Measurements from ENCODE around the gene MTOR. TPM values are rescaled to one million over a fixed set of nuclear protein-coding genes. Genes with fewer than 3 reads are reported as not detected.
"Not testable (repeated sequence)": the region's sequence is repeated elsewhere in the genome, so short reads cannot be mapped to it uniquely, and the experiment has no call there.

MTOR gene
- 24.4 TPM for total RNA-seq
- 10 to 100 TPM; 23.5 to 33.3 (median 26.4) TPM for polyA plus RNA-seq (ENCODE audit: insufficient read depth in 1 of 8, insufficient read length in 8 of 8, low replicate concordance in 1 of 8)
- long read RNA-seq, donor 1, partial matches to known transcripts: 5 of 5 reads
- long read RNA-seq, donor 1, other reads (novel, unspliced or antisense): 0 of 5 reads
- long read RNA-seq, donor 2: 0 reads
- long read RNA-seq, donor 3: 0 reads
- long read RNA-seq, donor 4: 0 reads
- long read RNA-seq, donor 5, partial matches to known transcripts: 7 of 7 reads
- long read RNA-seq, donor 5, other reads (novel, unspliced or antisense): 0 of 7 reads
- long read RNA-seq, donor 6, partial matches to known transcripts: 10 of 10 reads
- long read RNA-seq, donor 6, other reads (novel, unspliced or antisense): 0 of 10 reads
- long read RNA-seq, donor 7, full-length matches to known transcripts: 1 of 1 reads
- long read RNA-seq, donor 7, partial matches to known transcripts: 0 of 1 reads
- long read RNA-seq, donor 7, other reads (novel, unspliced or antisense): 0 of 1 reads
- long read RNA-seq, donor 8, full-length matches to known transcripts: 1 of 1 reads
- long read RNA-seq, donor 8, partial matches to known transcripts: 0 of 1 reads
- long read RNA-seq, donor 8, other reads (novel, unspliced or antisense): 0 of 1 reads
- long read RNA-seq, donor 9, partial matches to known transcripts: 27 of 27 reads
- long read RNA-seq, donor 9, other reads (novel, unspliced or antisense): 0 of 27 reads
- long read RNA-seq, donor 10: 0 reads
- long read RNA-seq, donor 11: 0 reads

DNA sequence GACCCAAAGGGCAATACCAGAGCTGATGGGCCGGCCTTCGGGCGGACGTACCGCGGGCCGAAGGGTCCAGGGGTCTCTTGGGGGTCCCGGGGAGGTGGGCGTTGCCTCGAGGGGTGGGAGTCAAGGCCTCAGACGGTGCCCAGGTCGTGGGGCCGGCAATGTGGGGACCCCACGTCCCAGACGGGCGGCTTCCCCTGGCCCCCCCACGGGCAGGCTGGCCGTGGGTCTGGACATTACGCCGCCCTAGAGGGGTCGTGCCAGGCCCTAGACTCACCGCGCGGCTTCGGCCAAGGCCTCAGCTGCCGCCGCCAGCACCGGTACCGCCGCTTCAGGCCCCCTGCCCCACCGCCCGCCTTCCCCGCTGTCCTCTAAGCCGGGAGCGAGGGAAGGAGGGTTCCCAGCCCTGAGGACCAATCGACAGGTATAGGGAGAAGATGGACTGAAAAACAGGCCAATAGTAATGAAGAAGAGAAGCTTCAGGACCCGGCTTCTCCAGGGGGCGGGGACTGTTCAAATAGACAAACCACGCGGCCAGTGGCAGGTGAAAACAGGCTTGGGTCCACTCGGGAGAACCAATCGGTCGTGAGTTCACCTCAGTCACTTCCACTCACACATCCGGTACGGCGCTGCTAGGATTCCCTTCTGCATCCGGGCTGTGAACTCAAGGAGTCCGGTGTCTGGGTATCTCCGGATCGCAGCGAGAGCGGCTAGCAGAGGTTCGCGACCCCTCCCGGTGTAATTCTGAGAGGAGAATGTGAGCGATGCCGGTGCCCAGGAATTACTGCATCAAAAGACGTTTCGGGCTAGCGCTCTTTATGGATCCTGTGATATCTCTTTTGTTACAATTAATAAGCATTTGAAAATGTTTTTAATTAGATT, at the start of gene MTOR:
MTOR (minus strand) TSS at position 381 of the 879 bp plus-strand sequence. CDS start 3,142 bp downstream, outside the sequence.
- under 1% methylated on average over 35 of the region's 60 CpGs for WGBS (ENCODE audit: insufficient coverage)
- peaks cover 15% of the 10 kb centered on the region for H3K36me3 ChIP-seq (ENCODE audit: control insufficient read depth, insufficient read depth, low read length)
- peaks cover 7% of the 10 kb centered on the region for H3K4me1 ChIP-seq (ENCODE audit: control insufficient read depth, insufficient read depth, low read length)
- H3K9me3 ChIP-seq (replicated peaks; ENCODE audit: control insufficient read depth, low read depth, low read length): no peaks in the 10 kb centered on the region
- H3K27ac ChIP-seq (ENCODE audit: low read length): peak within 1 kb of the TSS; percentile 87
- DNase-seq: peak; percentile 100
- H3K27me3 ChIP-seq (ENCODE audit: control insufficient read depth, insufficient read depth, low read length): no peaks in the 10 kb centered on the region
- H3K4me3 ChIP-seq (ENCODE audit: low read length): peak within 1 kb of the TSS; percentile 97

DNA sequence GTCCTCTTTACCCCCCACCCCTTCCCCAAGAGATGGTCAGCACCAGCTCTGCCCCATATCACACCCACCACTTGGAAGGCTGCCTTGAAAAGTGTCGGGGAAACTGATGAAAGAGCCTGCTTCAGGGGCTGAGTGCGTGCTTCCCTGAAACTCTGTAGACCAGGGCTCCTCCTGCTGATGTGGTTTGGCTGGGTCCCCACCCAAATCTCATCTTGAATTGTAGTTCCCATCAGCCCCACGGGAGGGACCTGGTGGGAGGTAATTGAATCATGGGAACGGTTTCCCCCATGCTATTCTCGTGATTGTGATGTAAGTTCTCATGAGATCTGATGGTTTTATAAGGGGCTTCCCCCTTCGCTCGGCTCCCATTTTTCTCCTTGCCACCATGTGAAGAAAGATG, 47.0 kb upstream of the MTOR start:
- Histone ChIP-seq H3K4me3 (ENCODE audit: low read length) (no peak overlapping the region), H3K36me3 (ENCODE audit: control insufficient read depth, insufficient read depth, low read length) (no peaks in the 10 kb centered on the region), H3K27ac (ENCODE audit: low read length) (no peak overlapping the region), H3K4me1 (ENCODE audit: control insufficient read depth, insufficient read depth, low read length) (no peaks in the 10 kb centered on the region), H3K27me3 (ENCODE audit: control insufficient read depth, insufficient read depth, low read length) (peaks cover 12% of the 10 kb centered on the region), H3K9me3 (replicated peaks; ENCODE audit: control insufficient read depth, low read depth, low read length) (no peaks in the 10 kb centered on the region)
- DNase-seq: no peak
- 90% methylated on average over 2 of the region's 7 CpGs for WGBS (ENCODE audit: insufficient coverage)

DNA sequence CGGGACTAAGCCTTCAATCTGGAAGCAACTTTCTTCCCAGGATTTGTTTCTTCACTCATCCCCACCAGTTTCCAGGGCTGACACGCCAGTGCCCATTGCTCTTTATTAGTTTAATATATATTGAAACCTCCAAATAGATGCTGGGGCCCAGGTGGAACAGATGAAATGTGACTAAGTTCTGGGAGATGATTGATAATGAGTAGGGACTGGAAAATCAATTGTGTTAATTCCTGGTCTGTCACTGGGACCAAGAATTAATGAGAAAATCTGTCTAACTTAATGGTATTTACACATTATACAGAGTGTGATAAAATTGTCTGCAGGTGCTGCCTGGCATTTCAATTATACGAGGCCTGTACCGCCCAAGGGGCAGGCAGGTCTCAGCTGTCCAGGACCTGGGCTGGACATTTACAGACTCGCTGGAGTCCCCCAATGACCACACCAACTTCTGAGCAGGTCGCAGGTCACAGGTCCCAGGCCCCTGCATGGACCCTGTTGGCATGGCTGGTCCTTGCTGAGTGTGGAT, 46.4 kb upstream of the MTOR start:
- no peaks in the 10 kb centered on the region for H3K4me1 ChIP-seq (ENCODE audit: control insufficient read depth, insufficient read depth, low read length)
- WGBS (ENCODE audit: insufficient coverage): 83% methylated on average over 1 of the region's 6 CpGs

DNA sequence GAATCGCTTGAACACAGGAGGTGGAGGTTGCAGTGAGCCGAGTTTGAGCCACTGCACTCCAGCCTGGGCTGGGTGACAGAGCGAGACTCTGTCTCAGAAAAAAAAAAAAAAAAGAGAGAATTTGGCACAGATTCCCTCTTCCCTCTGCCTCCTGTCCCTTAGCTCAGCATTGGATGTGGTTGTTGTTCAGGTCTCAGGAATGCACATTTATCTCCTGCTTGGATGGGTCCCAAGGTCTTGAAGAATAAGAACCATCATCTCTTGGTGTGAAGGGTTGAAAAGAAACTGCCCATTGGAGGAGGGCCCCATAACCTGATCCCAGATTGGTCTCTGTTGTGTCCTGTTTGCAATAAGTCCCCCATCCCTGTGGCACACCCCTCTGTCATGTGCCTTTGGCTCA, 45.5 kb upstream of the MTOR start:
- H3K9me3 ChIP-seq (replicated peaks; ENCODE audit: control insufficient read depth, low read depth, low read length): no peaks in the 10 kb centered on the region
- DNase-seq: no peak
- H3K4me3 ChIP-seq (ENCODE audit: low read length): no peak overlapping the region
- H3K4me1 ChIP-seq (ENCODE audit: control insufficient read depth, insufficient read depth, low read length): no peaks in the 10 kb centered on the region
- no peaks in the 10 kb centered on the region for H3K36me3 ChIP-seq (ENCODE audit: control insufficient read depth, insufficient read depth, low read length)
- peaks cover 8% of the 10 kb centered on the region for H3K27me3 ChIP-seq (ENCODE audit: control insufficient read depth, insufficient read depth, low read length)
- WGBS (ENCODE audit: insufficient coverage): no CpG with 5 or more reads among the region's 3 CpGs
- H3K27ac ChIP-seq (ENCODE audit: low read length): no peak overlapping the region

More for the DNA sequence above, 46.4 kb upstream of the MTOR start:
- no peaks in the 10 kb centered on the region for H3K36me3 ChIP-seq (ENCODE audit: control insufficient read depth, insufficient read depth, low read length)
- H3K27me3 ChIP-seq (ENCODE audit: control insufficient read depth, insufficient read depth, low read length): peaks cover 12% of the 10 kb centered on the region
- DNase-seq: no peak
- H3K4me3 ChIP-seq (ENCODE audit: low read length): no peak overlapping the region
- no peak overlapping the region for H3K27ac ChIP-seq (ENCODE audit: low read length)
- H3K9me3 ChIP-seq (replicated peaks; ENCODE audit: control insufficient read depth, low read depth, low read length): no peaks in the 10 kb centered on the region

DNA sequence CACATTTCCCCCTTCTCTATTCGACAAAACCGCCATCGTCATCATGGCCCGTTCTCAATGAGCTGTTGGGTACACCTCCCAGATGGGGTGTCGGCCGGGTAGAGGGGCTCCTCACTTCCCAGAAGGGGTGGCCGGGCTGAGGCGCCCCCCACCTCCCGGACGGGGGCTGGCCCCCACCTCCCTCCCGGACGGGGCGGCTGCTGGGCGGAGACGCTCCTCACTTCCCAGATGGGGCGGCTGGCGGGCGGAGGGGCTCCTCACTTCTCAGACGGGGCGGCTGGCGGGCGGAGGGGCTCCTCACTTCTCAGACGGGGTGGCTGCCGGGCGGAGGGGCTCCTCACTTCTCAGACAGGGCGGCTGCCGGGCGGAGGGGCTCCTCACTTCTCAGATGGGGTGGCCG, 43.2 kb upstream of the MTOR start:
- H3K27ac ChIP-seq (ENCODE audit: low read length); H3K9me3 ChIP-seq (replicated peaks; ENCODE audit: control insufficient read depth, low read depth, low read length); H3K36me3 ChIP-seq (ENCODE audit: control insufficient read depth, insufficient read depth, low read length); H3K4me3 ChIP-seq (ENCODE audit: low read length); H3K4me1 ChIP-seq (ENCODE audit: control insufficient read depth, insufficient read depth, low read length); H3K27me3 ChIP-seq (ENCODE audit: control insufficient read depth, insufficient read depth, low read length); DNase-seq: not testable (repeated sequence)
- 79% methylated on average over 18 of the region's 29 CpGs for WGBS (ENCODE audit: insufficient coverage)

DNA sequence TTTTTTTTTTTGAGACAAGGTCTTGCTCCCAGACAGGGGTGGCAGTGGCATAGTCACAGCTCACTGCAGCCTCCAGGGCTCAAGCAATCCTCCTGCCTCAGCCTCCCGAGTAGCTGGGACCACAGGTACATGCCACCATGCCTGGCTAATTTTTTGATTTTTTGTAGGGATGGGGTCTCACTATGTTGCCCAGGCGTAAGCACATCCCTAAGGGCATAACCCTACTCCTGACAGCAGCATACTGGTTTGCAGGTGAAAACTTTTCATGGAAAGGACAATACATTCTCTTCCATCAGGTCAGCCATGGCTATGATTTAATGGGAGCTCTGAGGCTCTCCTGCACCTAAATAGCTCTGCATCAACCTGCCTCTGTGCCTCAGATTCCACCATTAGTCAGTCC, 40.0 kb upstream of the MTOR start:
- 68% methylated on average over 2 of the region's 2 CpGs for WGBS (ENCODE audit: insufficient coverage)
- Histone ChIP-seq H3K27ac (ENCODE audit: low read length) (no peak overlapping the region), H3K36me3 (ENCODE audit: control insufficient read depth, insufficient read depth, low read length) (peaks cover 2% of the 10 kb centered on the region), H3K9me3 (replicated peaks; ENCODE audit: control insufficient read depth, low read depth, low read length) (no peaks in the 10 kb centered on the region), H3K27me3 (ENCODE audit: control insufficient read depth, insufficient read depth, low read length) (no peaks in the 10 kb centered on the region), H3K4me1 (ENCODE audit: control insufficient read depth, insufficient read depth, low read length) (no peaks in the 10 kb centered on the region), H3K4me3 (ENCODE audit: low read length) (no peak overlapping the region)
- DNase-seq: no peak

DNA sequence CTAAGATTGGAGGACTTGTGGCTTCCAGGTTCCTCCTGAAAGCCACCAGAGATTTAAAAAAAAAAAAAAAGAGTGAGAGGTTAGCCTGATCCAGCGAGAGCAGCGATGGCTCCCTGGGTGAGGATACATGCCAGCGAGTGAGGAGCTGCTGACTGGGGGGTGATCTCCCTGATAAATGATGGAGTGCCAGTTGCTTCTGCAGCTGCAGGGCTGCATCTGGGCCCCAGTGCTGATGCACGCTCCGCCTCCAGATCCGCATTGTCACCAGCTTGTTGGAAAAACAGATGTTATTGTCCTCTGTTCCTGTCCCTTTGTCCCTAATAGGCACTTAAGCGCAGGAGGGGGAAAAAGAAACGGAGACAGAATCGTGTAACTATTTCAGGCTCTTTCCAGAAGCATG, 39.2 kb upstream of the MTOR start:
- H3K4me3 ChIP-seq (ENCODE audit: low read length): no peak overlapping the region
- H3K9me3 ChIP-seq (replicated peaks; ENCODE audit: control insufficient read depth, low read depth, low read length): no peaks in the 10 kb centered on the region
- no peak overlapping the region for H3K27ac ChIP-seq (ENCODE audit: low read length)
- H3K36me3 ChIP-seq (ENCODE audit: control insufficient read depth, insufficient read depth, low read length): peaks cover 5% of the 10 kb centered on the region
- H3K4me1 ChIP-seq (ENCODE audit: control insufficient read depth, insufficient read depth, low read length): no peaks in the 10 kb centered on the region
- 15% methylated on average over 9 of the region's 9 CpGs for WGBS (ENCODE audit: insufficient coverage)
- H3K27me3 ChIP-seq (ENCODE audit: control insufficient read depth, insufficient read depth, low read length): no peaks in the 10 kb centered on the region
- DNase-seq: peak; percentile 16

DNA sequence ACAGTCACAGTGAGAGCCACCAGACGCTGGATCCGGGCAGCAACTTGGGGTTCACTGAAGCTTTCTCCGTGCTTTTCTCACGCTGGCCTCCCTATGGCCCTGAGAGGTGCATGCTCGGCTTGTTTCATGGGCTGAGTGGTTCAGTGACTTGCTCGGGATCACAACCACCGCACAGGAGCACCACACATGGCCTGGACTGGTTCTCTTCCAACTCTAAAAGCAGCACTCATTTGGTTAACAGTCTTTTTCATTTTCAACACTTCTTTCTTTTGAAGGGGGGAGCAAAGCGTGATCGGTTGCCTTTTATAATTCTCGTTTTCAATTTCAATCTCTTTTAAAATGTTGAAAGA, 36.8 kb upstream of the MTOR start:
- DNase-seq: no peak
- no peaks in the 10 kb centered on the region for H3K4me1 ChIP-seq (ENCODE audit: control insufficient read depth, insufficient read depth, low read length)
- WGBS (ENCODE audit: insufficient coverage): 63% methylated on average over 6 of the region's 10 CpGs
- H3K27me3 ChIP-seq (ENCODE audit: control insufficient read depth, insufficient read depth, low read length): no peaks in the 10 kb centered on the region
- no peak overlapping the region for H3K4me3 ChIP-seq (ENCODE audit: low read length)
- H3K9me3 ChIP-seq (replicated peaks; ENCODE audit: control insufficient read depth, low read depth, low read length): no peaks in the 10 kb centered on the region
- H3K27ac ChIP-seq (ENCODE audit: low read length): no peak overlapping the region
- peaks cover 22% of the 10 kb centered on the region for H3K36me3 ChIP-seq (ENCODE audit: control insufficient read depth, insufficient read depth, low read length)

DNA sequence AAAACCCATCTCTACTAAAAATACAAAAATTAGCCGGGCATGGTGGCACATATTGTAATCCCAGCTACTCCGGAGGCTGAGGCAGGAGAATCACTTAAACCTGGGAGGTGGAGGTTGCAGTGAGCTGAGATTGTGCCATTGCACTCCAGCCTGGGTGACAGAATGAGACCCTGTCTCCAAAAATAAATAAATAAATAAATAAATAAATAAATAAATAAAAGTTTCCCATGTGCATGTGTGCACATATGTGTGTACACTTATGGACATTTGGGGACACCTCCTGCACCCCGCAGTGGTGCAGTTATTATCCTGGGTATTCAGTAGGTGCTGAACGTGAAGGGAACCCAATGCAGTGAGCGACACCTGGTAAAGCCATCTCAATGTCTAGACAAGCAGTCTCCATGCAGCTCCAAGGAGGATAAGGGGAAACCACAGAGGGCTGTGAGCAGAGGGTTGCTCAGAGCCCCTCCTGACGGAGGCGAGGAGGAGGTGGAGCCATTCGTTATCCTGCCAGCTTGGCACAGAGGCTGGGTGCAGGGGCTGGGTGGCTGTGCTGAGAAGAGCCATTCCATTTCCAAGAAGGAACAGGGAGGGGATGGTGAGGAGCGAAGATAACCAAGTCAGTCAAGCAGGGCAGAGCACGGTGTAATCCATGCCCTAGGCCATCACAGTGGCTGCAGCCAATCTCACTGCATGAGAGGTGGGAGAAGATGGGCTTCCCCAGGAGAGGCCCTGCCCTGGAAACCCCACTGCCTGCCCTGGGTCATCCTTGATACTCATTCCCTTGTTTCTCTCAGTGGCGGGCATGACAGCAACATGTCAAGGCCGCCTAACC, 36.3 kb upstream of the MTOR start:
- DNase-seq: no peak
- WGBS (ENCODE audit: insufficient coverage): 70% methylated on average over 8 of the region's 12 CpGs
- Histone ChIP-seq H3K4me3 (ENCODE audit: low read length) (no peak overlapping the region), H3K27ac (ENCODE audit: low read length) (no peak overlapping the region), H3K9me3 (replicated peaks; ENCODE audit: control insufficient read depth, low read depth, low read length) (no peaks in the 10 kb centered on the region), H3K36me3 (ENCODE audit: control insufficient read depth, insufficient read depth, low read length) (peaks cover 23% of the 10 kb centered on the region), H3K27me3 (ENCODE audit: control insufficient read depth, insufficient read depth, low read length) (no peaks in the 10 kb centered on the region), H3K4me1 (ENCODE audit: control insufficient read depth, insufficient read depth, low read length) (no peaks in the 10 kb centered on the region)

All from muscle of leg (tissue), 16 donors.